GM12891 (cell line): Measurements from ENCODE around the gene LGALS9.

Experiments
- POLR2A ChIP-seq: IDR thresholded peaks from 2 replicates; pipeline ENCODE4 v1.6.1; 2011; ENCODE audit warnings: low read depth, low read length, control low read depth
- POLR2AphosphoS5 ChIP-seq: IDR thresholded peaks from 2 replicates; pipeline ENCODE4 v1.6.1; 2011; ENCODE audit warnings: low read depth, low read length, control low read depth

- TF ChIP-seq POLR2A, result no peak
- no peak for TF ChIP-seq POLR2AphosphoS5
Measured at GRCh38 chr17:27671591-27671910, 40.6 kb downstream of the LGALS9 start.
